BJ (cell line): ENCODE data around the gene SLC51B. TPM values are rescaled to one million over a fixed set of nuclear protein-coding genes. Genes with fewer than 3 reads are reported as not detected.
"Not testable (repeated sequence)": the region's sequence is repeated elsewhere in the genome, so short reads cannot be mapped to it uniquely, and the experiment has no call there.

ENCODE experiments used
- CTCF ChIA-PET: fragments of 350-600 bp; formaldehyde crosslinking; extraction: SDS; loops from one replicate; lab custom pipeline; 2021; ENCODE audit warnings: antibody characterized with exemption, inconsistent platforms; lab: Yijun Ruan, JAX
- POLR2A ChIA-PET: fragments of 300-600 bp; sonication (Branson Sonifier 250); formaldehyde crosslinking; extraction: SDS; loops from one replicate; lab custom pipeline; 2021; ENCODE audit warnings: antibody characterized with exemption; lab: Charles Lee
- DNase-seq: peaks from one replicate; pipeline ENCODE4 v3.0.0-alpha.2; 2011; ENCODE audit warnings: low read depth
- H3K27me3 ChIP-seq: 2 replicates; pipeline ENCODE4 v1.6.0; 2011; ENCODE audit warnings: low read length; ENCODE audit not compliant: control insufficient read depth, insufficient read depth
- H3K36me3 ChIP-seq: 2 replicates; pipeline ENCODE4 v1.5.1; 2011; ENCODE audit warnings: low read length; ENCODE audit not compliant: control insufficient read depth, insufficient read depth
- H3K4me3 ChIP-seq: 2 replicates; pipeline ENCODE4 v1.5.1; 2011; ENCODE audit warnings: low read depth, mild to moderate bottlenecking, control low read depth, low read length
- CTCF ChIP-seq: IDR thresholded peaks from 2 replicates; pipeline ENCODE4 v1.5.1; 2011; ENCODE audit warnings: low read depth, mild to moderate bottlenecking, control low read depth, inconsistent platforms, low read length, moderate library complexity; ENCODE audit not compliant: insufficient read depth
- polyA plus RNA-seq: library from polyadenylated mRNA; depleted of rRNA; stranded (reverse); fragments of >200 nt; gene quantifications from 2 replicates; pipeline ENCODE4 v1.2.3, GENCODE V29; 2011

SLC51B gene
- polyA plus RNA-seq, 1 experiment: not detected

GRCh38 chr15:65096481-65097385 lies 51.5 kb downstream of the SLC51B start:
- ChIA-PET CTCF (interaction anchor here (1.2 to 1.6 kb wide), 3 partner anchors 10 to 42 kb away, joined by 3 to 13 read pairs (median 5); no protein-coding TSS in a partner anchor), POLR2A (no interaction called here)
- no peak for TF ChIP-seq CTCF
- H3K27me3 ChIP-seq: no peaks in the 10 kb centered on the region
- H3K36me3 ChIP-seq: peaks cover 15% of the 10 kb centered on the region
- DNase-seq: no peak
- H3K4me3 ChIP-seq: no peak overlapping the region

GRCh38 chr15:65097651-65098263 lies 52.6 kb downstream of the SLC51B start:
- ChIA-PET POLR2A (no interaction called here), CTCF (no interaction called here)
- Histone ChIP-seq H3K4me3 (no peak overlapping the region), H3K36me3 (peaks cover 15% of the 10 kb centered on the region), H3K27me3 (no peaks in the 10 kb centered on the region)
- no peak for TF ChIP-seq CTCF
- no peak for DNase-seq

DNA sequence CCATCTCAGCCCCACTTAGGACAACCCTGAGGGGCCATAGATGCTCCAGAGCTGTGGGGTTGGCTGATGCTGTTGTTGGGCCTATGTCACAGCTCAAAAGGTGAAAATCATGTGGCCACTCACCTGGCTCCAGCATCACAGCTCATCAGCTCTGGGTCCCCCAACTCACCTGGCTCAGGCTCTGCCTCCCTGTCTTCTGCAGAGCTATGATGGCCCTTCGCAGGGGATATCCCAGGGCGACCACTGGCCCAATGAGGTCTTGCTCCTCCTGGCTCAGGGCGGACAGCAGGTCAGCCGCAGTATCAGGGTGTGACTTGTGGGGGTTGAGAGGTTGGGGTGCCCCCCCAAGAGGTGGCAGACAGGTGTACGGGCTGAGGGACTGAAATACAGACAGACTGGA lies 54.1 kb downstream of the SLC51B start:
- TF ChIP-seq CTCF: no peak
- H3K36me3 ChIP-seq: peaks cover 12% of the 10 kb centered on the region
- CTCF ChIA-PET: interaction anchor here (0.8 to 5.6 kb wide), 2 partner anchors 21 to 46 kb away, joined by 3 to 70 read pairs; no protein-coding TSS in a partner anchor
- no peak for DNase-seq
- no peaks in the 10 kb centered on the region for H3K27me3 ChIP-seq
- POLR2A ChIA-PET: no interaction called here
- no peak overlapping the region for H3K4me3 ChIP-seq

- H3K36me3 ChIP-seq: peaks cover 12% of the 10 kb centered on the region
- H3K4me3 ChIP-seq, H3K27me3 ChIP-seq, POLR2A ChIA-PET, DNase-seq: not testable (repeated sequence)
- CTCF ChIA-PET: interaction anchor here (0.8 to 5.6 kb wide), 6 partner anchors 11 to 46 kb away, joined by 3 to 70 read pairs (median 14); partner anchors contain the start of gene UBAP1L
Measured at GRCh38 chr15:65099801-65100200, 54.6 kb downstream of the SLC51B start.

DNA sequence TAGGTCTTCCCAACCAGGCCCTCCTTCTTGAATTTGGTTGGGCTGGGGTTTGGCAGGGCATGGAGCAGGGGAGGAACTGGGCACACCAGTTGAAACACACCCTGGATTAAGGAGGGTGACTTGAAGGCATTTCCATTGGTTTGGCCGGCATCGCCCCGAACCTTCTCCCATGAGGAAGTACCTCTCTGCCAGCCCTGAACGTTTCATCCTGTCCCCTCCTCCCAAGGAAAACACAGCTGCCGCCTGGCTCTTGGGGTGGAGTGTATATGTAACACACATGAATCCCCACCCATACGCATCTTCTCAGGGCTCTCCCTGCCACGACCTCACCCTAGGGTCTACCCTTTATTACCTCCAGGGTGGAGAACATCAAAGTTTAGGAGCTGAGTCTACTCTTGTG lies 55.3 kb downstream of the SLC51B start:
- H3K36me3 ChIP-seq: peaks cover 15% of the 10 kb centered on the region
- ChIA-PET CTCF (interaction anchor here (0.8 to 5.6 kb wide), 11 partner anchors 8 to 67 kb away, joined by 3 to 70 read pairs (median 7); partner anchors contain the start of gene UBAP1L), POLR2A (no interaction called here)
- no peak overlapping the region for H3K4me3 ChIP-seq
- H3K27me3 ChIP-seq: no peaks in the 10 kb centered on the region
- DNase-seq: no peak
- TF ChIP-seq CTCF: no peak
